Measurements from ENCODE around the gene MKRN2OS.

DNA sequence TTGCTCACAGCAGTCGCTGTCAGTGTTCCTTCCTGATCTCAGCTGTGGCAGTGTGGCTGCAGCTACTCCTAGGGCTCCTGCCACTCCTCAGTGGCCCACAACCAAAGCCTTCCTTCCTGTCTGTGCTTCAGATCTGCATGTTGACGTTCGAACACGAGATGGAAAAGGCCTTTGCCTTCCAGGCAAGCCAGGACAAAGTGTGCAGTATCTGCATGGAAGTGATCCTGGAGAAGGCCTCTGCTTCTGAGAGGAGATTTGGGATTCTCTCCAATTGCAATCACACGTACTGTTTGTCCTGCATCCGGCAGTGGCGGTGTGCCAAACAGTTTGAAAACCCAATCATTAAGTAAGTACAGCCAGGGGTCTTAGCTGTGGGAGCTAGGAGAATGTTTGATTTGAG is 29.4 kb upstream of the MKRN2OS start:
- TF ChIP-seq CTCF (IDR thresholded peaks at IDR 0.05) (no peak), POLR2A (IDR thresholded peaks at IDR 0.05) (no peak)

Data from body of pancreas (tissue), 4 donors.